ENCODE data around the gene S100A9. TPM values are rescaled to one million over a fixed set of nuclear protein-coding genes. Genes with fewer than 3 reads are reported as not detected.

The S100A9 gene
- total RNA-seq, 1 donor from 2014 or later = 0.91 TPM

GRCh38 chr1:153364766-153365666, 7.4 kb downstream of the S100A9 start:
- DNase-seq (ENCODE audit: low spot score, unreplicated experiment) = no peak
- peaks cover 9% of the 10 kb centered on the region for H3K4me1 Mint-ChIP-seq (ENCODE audit: low read depth)

GRCh38 chr1:153365696-153366095, 8.0 kb downstream of the S100A9 start:
- no peak for DNase-seq (ENCODE audit: low spot score, unreplicated experiment)
- no peaks in the 10 kb centered on the region for H3K9me3 Mint-ChIP-seq (ENCODE audit: low read depth)
- no peaks in the 10 kb centered on the region for H3K36me3 Mint-ChIP-seq (ENCODE audit: insufficient read depth)
- H3K4me1 Mint-ChIP-seq (ENCODE audit: low read depth) = peaks cover 11% of the 10 kb centered on the region
- TF ChIP-seq, protein P1, sequence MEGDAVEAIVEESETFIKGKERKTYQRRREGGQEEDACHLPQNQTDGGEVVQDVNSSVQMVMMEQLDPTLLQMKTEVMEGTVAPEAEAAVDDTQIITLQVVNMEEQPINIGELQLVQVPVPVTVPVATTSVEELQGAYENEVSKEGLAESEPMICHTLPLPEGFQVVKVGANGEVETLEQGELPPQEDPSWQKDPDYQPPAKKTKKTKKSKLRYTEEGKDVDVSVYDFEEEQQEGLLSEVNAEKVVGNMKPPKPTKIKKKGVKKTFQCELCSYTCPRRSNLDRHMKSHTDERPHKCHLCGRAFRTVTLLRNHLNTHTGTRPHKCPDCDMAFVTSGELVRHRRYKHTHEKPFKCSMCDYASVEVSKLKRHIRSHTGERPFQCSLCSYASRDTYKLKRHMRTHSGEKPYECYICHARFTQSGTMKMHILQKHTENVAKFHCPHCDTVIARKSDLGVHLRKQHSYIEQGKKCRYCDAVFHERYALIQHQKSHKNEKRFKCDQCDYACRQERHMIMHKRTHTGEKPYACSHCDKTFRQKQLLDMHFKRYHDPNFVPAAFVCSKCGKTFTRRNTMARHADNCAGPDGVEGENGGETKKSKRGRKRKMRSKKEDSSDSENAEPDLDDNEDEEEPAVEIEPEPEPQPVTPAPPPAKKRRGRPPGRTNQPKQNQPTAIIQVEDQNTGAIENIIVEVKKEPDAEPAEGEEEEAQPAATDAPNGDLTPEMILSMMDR (IDR thresholded peaks at IDR 0.05; ENCODE audit: unreplicated experiment) = no peak
- peaks cover 5% of the 10 kb centered on the region for H3K27me3 Mint-ChIP-seq
- H3K27ac Mint-ChIP-seq = peak overlapping the region; percentile 86
- no peak overlapping the region for H3K4me3 Mint-ChIP-seq (ENCODE audit: low read depth)

More at GRCh38 chr1:153364766-153365666, 7.4 kb downstream of the S100A9 start:
- Mint-ChIP-seq H3K27me3 (peaks cover 5% of the 10 kb centered on the region), H3K4me3 (ENCODE audit: low read depth) (no peak overlapping the region), H3K27ac (no peak overlapping the region), H3K36me3 (ENCODE audit: insufficient read depth) (no peaks in the 10 kb centered on the region), H3K9me3 (ENCODE audit: low read depth) (no peaks in the 10 kb centered on the region)
- TF ChIP-seq, protein P1 (IDR thresholded peaks at IDR 0.05; ENCODE audit: unreplicated experiment) = no peak

GRCh38 chr1:153366261-153366660, 8.6 kb downstream of the S100A9 start:
- H3K9me3 Mint-ChIP-seq (ENCODE audit: low read depth) = no peaks in the 10 kb centered on the region
- TF ChIP-seq, protein P1 (IDR thresholded peaks at IDR 0.05; ENCODE audit: unreplicated experiment) = no peak
- no peaks in the 10 kb centered on the region for H3K36me3 Mint-ChIP-seq (ENCODE audit: insufficient read depth)
- H3K27me3 Mint-ChIP-seq = peaks cover 5% of the 10 kb centered on the region
- no peak for DNase-seq (ENCODE audit: low spot score, unreplicated experiment)
- peak overlapping the region; percentile 86 for H3K27ac Mint-ChIP-seq
- H3K4me3 Mint-ChIP-seq (ENCODE audit: low read depth) = no peak overlapping the region
- peaks cover 11% of the 10 kb centered on the region for H3K4me1 Mint-ChIP-seq (ENCODE audit: low read depth)

- no peak for DNase-seq (ENCODE audit: low spot score, unreplicated experiment)
- peaks cover 10% of the 10 kb centered on the region for H3K27me3 Mint-ChIP-seq
- no peaks in the 10 kb centered on the region for H3K9me3 Mint-ChIP-seq (ENCODE audit: low read depth)
- TF ChIP-seq, protein P1 (IDR thresholded peaks at IDR 0.05; ENCODE audit: unreplicated experiment) = no peak
- peaks cover 11% of the 10 kb centered on the region for H3K4me1 Mint-ChIP-seq (ENCODE audit: low read depth)
- H3K4me3 Mint-ChIP-seq (ENCODE audit: low read depth) = no peak overlapping the region
- H3K27ac Mint-ChIP-seq = no peak overlapping the region
- H3K36me3 Mint-ChIP-seq (ENCODE audit: insufficient read depth) = no peaks in the 10 kb centered on the region
Observed at GRCh38 chr1:153367090-153367489, 9.4 kb downstream of the S100A9 start.

GRCh38 chr1:153368495-153368894, 10.8 kb downstream of the S100A9 start:
- Mint-ChIP-seq H3K27ac (no peak overlapping the region), H3K4me3 (ENCODE audit: low read depth) (no peak overlapping the region), H3K36me3 (ENCODE audit: insufficient read depth) (no peaks in the 10 kb centered on the region), H3K9me3 (ENCODE audit: low read depth) (no peaks in the 10 kb centered on the region), H3K27me3 (peaks cover 10% of the 10 kb centered on the region), H3K4me1 (ENCODE audit: low read depth) (peaks cover 7% of the 10 kb centered on the region)
- no peak for DNase-seq (ENCODE audit: low spot score, unreplicated experiment)
- TF ChIP-seq, protein P1 (IDR thresholded peaks at IDR 0.05; ENCODE audit: unreplicated experiment) = no peak

Data from progenitor cell of endocrine pancreas (in vitro differentiated cells).